HepG2 (cell line): Measurements from ENCODE around the gene TAT. TPM values are rescaled to one million over a fixed set of nuclear protein-coding genes. Genes with fewer than 3 reads are reported as not detected.
A peak's percentile ranks its signal among the peaks of the same experiment; 100 is the strongest.

Source experiments
- HNRNPL ChIP-seq: fragments of 200-400 bp; formaldehyde crosslinking; IDR thresholded peaks from 2 replicates; pipeline ENCODE4 v1.6.1; 2017; ENCODE audit warnings: mild to moderate bottlenecking, low read depth, low read length
- RBM22 ChIP-seq: fragments of 200-400 bp; formaldehyde crosslinking; optimal IDR thresholded peaks from 2 replicates; pipeline ENCODE3; 2017; ENCODE audit warnings: mild to moderate bottlenecking, low read length, moderate library complexity
- U2AF1 ChIP-seq: fragments of 200-400 bp; formaldehyde crosslinking; optimal IDR thresholded peaks from 2 replicates; pipeline ENCODE3; 2017; ENCODE audit warnings: mild to moderate bottlenecking, low read depth, low read length
- ZNF709 ChIP-seq: sonication (generic); formaldehyde crosslinking; IDR thresholded peaks from 2 replicates; pipeline ENCODE4 v1.5.0; 2020; ENCODE audit warnings: mild to moderate bottlenecking, missing genetic modification reagents
- polyA plus RNA-seq, 8 experiments: library from polyadenylated mRNA; depleted of rRNA in 3 of 8; stranded (reverse) in 7 of 8; unstranded in 1 of 8; fragments of >200 nt; fragmentation: Illumina TruSeq in 4 of 8; extraction: Trizol in 4 of 8; gene quantifications; 2 replicates each; pipeline versions ENCODE4 v1.2.1 to v1.2.3, GENCODE V29; 2011 to 2016; ENCODE audit warnings: low read depth in 4 of 8, missing spikeins in 1 of 8, mixed read lengths in 1 of 8; ENCODE audit not compliant: insufficient read depth in 1 of 8
- total RNA-seq, 5 experiments: library from RNA; depleted of rRNA; stranded (reverse); fragments of >200 nt; fragmentation: Illumina TruSeq; extraction: Trizol; gene quantifications; 2 replicates each; pipeline ENCODE4 v1.2.3, GENCODE V29; 2016; ENCODE audit warnings: low read depth in 1 of 5
- TF ChIP-seq, protein P1 (sequence below), 2 experiments: fragments of 450-650 bp in 1 of 2; sonication (generic) in 1 of 2; formaldehyde crosslinking; IDR thresholded peaks; 2 replicates each; pipeline versions ENCODE4 v1.5.0 to v1.8.0; 2020 to 2022; ENCODE audit warnings: mild to moderate bottlenecking in 1 of 2, missing genetic modification reagents in 1 of 2
- TF ChIP-seq, protein P2 (sequence below): sonication (generic); formaldehyde crosslinking; IDR thresholded peaks from 2 replicates; pipeline ENCODE4 v1.4.0; 2020; ENCODE audit warnings: missing genetic modification reagents, borderline replicate concordance

Gene TAT
- total and polyA plus RNA-seq, 2 of the 13 experiments (the other 11 are each of a cell fraction or from before 2014, with no cell fraction given) = 1.6 to 5.8 TPM

DNA sequence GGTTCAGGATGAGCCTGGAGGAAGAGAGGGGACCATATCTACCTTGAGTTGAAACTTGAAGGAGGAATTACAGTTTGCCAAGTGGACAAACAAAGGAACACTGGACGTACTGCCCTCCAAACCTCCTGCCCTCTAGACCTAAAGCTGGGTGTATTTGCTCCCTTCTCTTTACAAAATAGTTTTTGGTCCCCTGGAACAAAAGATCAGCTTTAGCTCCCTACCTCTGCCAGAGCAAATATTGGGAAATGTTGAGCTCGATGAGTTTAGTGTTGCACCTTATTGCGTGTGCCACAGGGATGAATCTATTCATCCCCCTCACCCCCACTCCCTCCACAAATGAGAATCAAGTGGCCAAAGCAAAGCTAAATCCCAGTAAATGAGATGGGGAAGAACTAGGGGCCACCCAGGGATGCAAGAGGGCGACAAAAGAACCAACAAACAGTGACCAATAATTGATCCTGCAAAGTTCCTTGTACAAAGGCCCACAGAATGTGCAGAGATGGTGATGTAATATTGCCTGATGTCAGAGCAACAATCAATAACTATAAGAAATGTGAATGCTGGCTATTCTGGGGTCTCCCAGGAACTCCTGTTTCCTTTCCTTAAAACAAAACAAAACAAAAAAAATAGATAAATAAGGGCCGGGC, 17.2 kb upstream of the TAT start (continued):
- TF ChIP-seq ZNF709 (CRISPR knock-in tag) (no peak), RBM22 (no peak), U2AF1 (no peak), HNRNPL (no peak)
- TF ChIP-seq, protein P1, sequence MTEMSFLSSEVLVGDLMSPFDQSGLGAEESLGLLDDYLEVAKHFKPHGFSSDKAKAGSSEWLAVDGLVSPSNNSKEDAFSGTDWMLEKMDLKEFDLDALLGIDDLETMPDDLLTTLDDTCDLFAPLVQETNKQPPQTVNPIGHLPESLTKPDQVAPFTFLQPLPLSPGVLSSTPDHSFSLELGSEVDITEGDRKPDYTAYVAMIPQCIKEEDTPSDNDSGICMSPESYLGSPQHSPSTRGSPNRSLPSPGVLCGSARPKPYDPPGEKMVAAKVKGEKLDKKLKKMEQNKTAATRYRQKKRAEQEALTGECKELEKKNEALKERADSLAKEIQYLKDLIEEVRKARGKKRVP (CRISPR knock-in tag; IDR thresholded peaks at IDR 0.05) = peak; percentile 84 to 100
- TF ChIP-seq, protein P2, sequence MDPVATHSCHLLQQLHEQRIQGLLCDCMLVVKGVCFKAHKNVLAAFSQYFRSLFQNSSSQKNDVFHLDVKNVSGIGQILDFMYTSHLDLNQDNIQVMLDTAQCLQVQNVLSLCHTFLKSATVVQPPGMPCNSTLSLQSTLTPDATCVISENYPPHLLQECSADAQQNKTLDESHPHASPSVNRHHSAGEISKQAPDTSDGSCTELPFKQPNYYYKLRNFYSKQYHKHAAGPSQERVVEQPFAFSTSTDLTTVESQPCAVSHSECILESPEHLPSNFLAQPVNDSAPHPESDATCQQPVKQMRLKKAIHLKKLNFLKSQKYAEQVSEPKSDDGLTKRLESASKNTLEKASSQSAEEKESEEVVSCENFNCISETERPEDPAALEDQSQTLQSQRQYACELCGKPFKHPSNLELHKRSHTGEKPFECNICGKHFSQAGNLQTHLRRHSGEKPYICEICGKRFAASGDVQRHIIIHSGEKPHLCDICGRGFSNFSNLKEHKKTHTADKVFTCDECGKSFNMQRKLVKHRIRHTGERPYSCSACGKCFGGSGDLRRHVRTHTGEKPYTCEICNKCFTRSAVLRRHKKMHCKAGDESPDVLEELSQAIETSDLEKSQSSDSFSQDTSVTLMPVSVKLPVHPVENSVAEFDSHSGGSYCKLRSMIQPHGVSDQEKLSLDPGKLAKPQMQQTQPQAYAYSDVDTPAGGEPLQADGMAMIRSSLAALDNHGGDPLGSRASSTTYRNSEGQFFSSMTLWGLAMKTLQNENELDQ (CRISPR knock-in tag) = no peak
- TF ChIP-seq, all 625 proteins: peak for 184
